HepG2 (cell line): ENCODE measurements around the gene EGLN2. TPM values are rescaled to one million over a fixed set of nuclear protein-coding genes. Genes with fewer than 3 reads are reported as not detected.

ENCODE experiments used
- ARID2 ChIP-seq: sonication (generic); formaldehyde crosslinking; IDR thresholded peaks from 2 replicates; pipeline ENCODE4 v1.8.1; 2022; ENCODE audit warnings: mild to moderate bottlenecking, missing genetic modification reagents, borderline replicate concordance
- CBX2 ChIP-seq, 2 experiments: fragments of 200-600 bp in 1 of 2; sonication (generic); formaldehyde crosslinking in 1 of 2; IDR thresholded peaks; 2 replicates each; pipeline versions ENCODE4 v1.7.0 to v1.8.1; 2018 to 2022; ENCODE audit warnings: low read depth in 2 of 2, low read length in 1 of 2, mild to moderate bottlenecking in 1 of 2, missing genetic modification reagents in 1 of 2
- FOXJ3 ChIP-seq: sonication (generic); formaldehyde crosslinking; IDR thresholded peaks from 2 replicates; pipeline ENCODE4 v1.4.0; 2020; ENCODE audit warnings: missing genetic modification reagents, mild to moderate bottlenecking, borderline replicate concordance
- HOXA7 ChIP-seq: sonication (generic); formaldehyde crosslinking; IDR thresholded peaks from 2 replicates; pipeline ENCODE4 v1.8.1; 2022; ENCODE audit warnings: mild to moderate bottlenecking, missing genetic modification reagents, moderate library complexity
- HOXD1 ChIP-seq: sonication (generic); formaldehyde crosslinking; IDR thresholded peaks from 2 replicates; pipeline ENCODE4 v1.5.0; 2020; ENCODE audit warnings: missing genetic modification reagents
- KLF9 ChIP-seq: IDR thresholded peaks from 2 replicates; pipeline ENCODE4 v1.6.1; 2016; ENCODE audit warnings: low read depth
- MYPOP ChIP-seq: sonication (generic); formaldehyde crosslinking; IDR thresholded peaks from 2 replicates; pipeline ENCODE4 v1.8.1; 2023; ENCODE audit warnings: mild to moderate bottlenecking, moderate library complexity, missing genetic modification reagents
- PRDM10 ChIP-seq: sonication (generic); formaldehyde crosslinking; IDR thresholded peaks from 2 replicates; pipeline ENCODE4 v1.4.0; 2020; ENCODE audit warnings: low read depth, missing genetic modification reagents
- RAD21 ChIP-seq: fragments of 450-650 bp; formaldehyde crosslinking; IDR thresholded peaks from 2 replicates; pipeline ENCODE4 v1.5.0; 2020; ENCODE audit warnings: mild to moderate bottlenecking
- SRSF9 ChIP-seq: fragments of 200-400 bp; formaldehyde crosslinking; IDR thresholded peaks from 2 replicates; pipeline ENCODE4 v1.6.1; 2018; ENCODE audit warnings: borderline replicate concordance, mild to moderate bottlenecking, low read depth, low read length; ENCODE audit not compliant: insufficient read depth, poor library complexity, severe bottlenecking
- TEAD2 ChIP-seq: sonication (generic); formaldehyde crosslinking; IDR thresholded peaks from 2 replicates; pipeline ENCODE4 v1.9.0; 2021; ENCODE audit warnings: missing genetic modification reagents
- ZNF569 ChIP-seq: sonication (generic); formaldehyde crosslinking; IDR thresholded peaks from 2 replicates; pipeline ENCODE4 v1.5.0; 2020; ENCODE audit warnings: mild to moderate bottlenecking, missing genetic modification reagents, moderate library complexity, borderline replicate concordance
- ZNF614 ChIP-seq: IDR thresholded peaks from 2 replicates; pipeline ENCODE4 v1.6.1; 2018; ENCODE audit warnings: missing biosample characterization, missing genetic modification reagents, inconsistent platforms, borderline replicate concordance
- ZNF670 ChIP-seq: sonication (generic); formaldehyde crosslinking; IDR thresholded peaks from 2 replicates; pipeline ENCODE4 v1.8.0; 2022; ENCODE audit warnings: mild to moderate bottlenecking, missing genetic modification reagents, borderline replicate concordance
- ZNF749 ChIP-seq: sonication (generic); formaldehyde crosslinking; IDR thresholded peaks from 2 replicates; pipeline ENCODE4 v1.8.0; 2022; ENCODE audit warnings: mild to moderate bottlenecking, missing genetic modification reagents, moderate library complexity, borderline replicate concordance
- ZNF772 ChIP-seq: sonication (generic); formaldehyde crosslinking; IDR thresholded peaks from 2 replicates; pipeline ENCODE4 v1.5.0; 2020; ENCODE audit warnings: mild to moderate bottlenecking, missing genetic modification reagents
- ZSCAN20 ChIP-seq: sonication (generic); formaldehyde crosslinking; IDR thresholded peaks from 2 replicates; pipeline ENCODE4 v1.4.0; 2020; ENCODE audit warnings: missing genetic modification reagents, mild to moderate bottlenecking, borderline replicate concordance
- ZSCAN31 ChIP-seq: sonication (generic); formaldehyde crosslinking; IDR thresholded peaks from 2 replicates; pipeline ENCODE4 v1.5.0; 2020; ENCODE audit warnings: low read depth, mild to moderate bottlenecking, missing genetic modification reagents
- polyA plus RNA-seq, 8 experiments: library from polyadenylated mRNA; depleted of rRNA in 3 of 8; stranded (reverse) in 7 of 8; unstranded in 1 of 8; fragments of >200 nt; fragmentation: Illumina TruSeq in 4 of 8; extraction: Trizol in 4 of 8; gene quantifications; 2 replicates each; pipeline versions ENCODE4 v1.2.1 to v1.2.3, GENCODE V29; 2011 to 2016; ENCODE audit warnings: low read depth in 4 of 8, missing spikeins in 1 of 8, mixed read lengths in 1 of 8; ENCODE audit not compliant: insufficient read depth in 1 of 8
- total RNA-seq, 5 experiments: library from RNA; depleted of rRNA; stranded (reverse); fragments of >200 nt; fragmentation: Illumina TruSeq; extraction: Trizol; gene quantifications; 2 replicates each; pipeline ENCODE4 v1.2.3, GENCODE V29; 2016; ENCODE audit warnings: low read depth in 1 of 5
- TF ChIP-seq, protein P1 (sequence below): sonication (generic); formaldehyde crosslinking; IDR thresholded peaks from 2 replicates; pipeline ENCODE4 v1.9.0; 2021; ENCODE audit warnings: missing genetic modification reagents, mild to moderate bottlenecking, borderline replicate concordance
- TF ChIP-seq, protein P2 (sequence below): sonication (generic); formaldehyde crosslinking; IDR thresholded peaks from 2 replicates; pipeline ENCODE4 v1.5.1; 2020; ENCODE audit warnings: mild to moderate bottlenecking, moderate library complexity, missing genetic modification reagents

Gene EGLN2
- total and polyA plus RNA-seq, 2 of the 13 experiments (the other 11 are each of a cell fraction or from before 2014, with no cell fraction given): 16.5 to 40.8 TPM

DNA sequence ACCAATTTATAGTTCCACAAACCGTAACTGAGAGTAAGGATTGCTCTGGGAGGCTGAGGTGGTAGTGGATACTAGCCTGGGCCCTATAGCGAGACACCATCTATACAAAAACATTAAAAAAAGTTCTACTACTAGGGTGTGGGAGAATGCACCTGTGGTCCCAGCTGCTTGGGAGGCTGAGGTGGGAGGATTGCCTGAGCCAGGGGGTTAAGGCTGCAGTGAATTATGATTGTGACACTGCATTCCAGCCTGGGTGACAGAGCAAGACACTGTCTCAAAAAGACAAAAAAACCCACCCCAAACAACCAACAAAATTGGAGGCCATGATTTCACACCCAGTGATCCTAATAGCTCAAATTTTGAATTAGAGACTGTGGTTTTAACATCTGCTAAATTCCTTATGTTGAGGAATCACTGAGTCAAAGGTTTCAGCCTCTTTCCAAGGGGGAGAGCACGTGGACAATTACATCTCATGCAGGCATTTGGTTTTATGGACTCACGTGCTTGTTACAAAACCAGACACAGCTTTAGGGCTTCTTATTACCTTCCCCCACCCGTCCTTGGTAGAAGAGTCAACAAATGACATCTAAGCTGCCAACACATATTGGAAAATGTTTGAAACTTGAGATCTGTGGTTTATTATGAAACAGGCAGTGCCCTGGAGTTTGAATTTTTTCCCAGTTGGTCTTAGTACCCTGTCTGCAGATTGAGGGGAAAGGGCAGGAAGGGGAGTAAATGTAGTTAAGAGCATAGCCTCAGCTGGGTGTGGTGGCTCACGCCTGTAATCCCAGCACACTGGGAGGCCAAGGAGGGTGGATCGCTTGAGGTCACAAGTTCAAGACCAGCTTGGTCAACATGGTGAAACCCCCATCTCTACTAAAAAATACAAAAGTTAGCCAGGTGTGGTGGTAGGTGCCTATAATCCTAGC lies 32.8 kb downstream of the EGLN2 start (continued):
- TF ChIP-seq MYPOP (CRISPR knock-in tag) (peak; percentile 50; the same call in 1 of the 2 replicates), KLF9 (CRISPR knock-in tag) (no peak), FOXJ3 (CRISPR knock-in tag) (peak; percentile 90), PRDM10 (CRISPR knock-in tag) (no peak), ZNF569 (CRISPR knock-in tag) (no peak), ZSCAN20 (no peak), ZNF670 (no peak), CBX2 (IDR thresholded peaks at IDR 0.05; ENCODE audit: low read depth, low read length) (no peak), CBX2 (CRISPR knock-in tag; IDR thresholded peaks at IDR 0.05; ENCODE audit: low read depth) (no peak), RAD21 (CRISPR knock-in tag) (no peak), ZNF772 (CRISPR knock-in tag) (peak; percentile 63; the same call in 1 of the 2 replicates), HOXD1 (CRISPR knock-in tag) (peak; percentile 83), ZNF749 (CRISPR knock-in tag) (peak; percentile 82; the same call in 1 of the 2 replicates), SRSF9 (no peak), HOXA7 (CRISPR knock-in tag) (no peak), ZNF614 (CRISPR knock-in tag) (peak; percentile 52), ZSCAN31 (CRISPR knock-in tag) (0 out of 2 replicates have a peak, but pooled peaks have one; percentile 33), TEAD2 (CRISPR knock-in tag) (no peak), ARID2 (no peak)
- TF ChIP-seq, protein P1, sequence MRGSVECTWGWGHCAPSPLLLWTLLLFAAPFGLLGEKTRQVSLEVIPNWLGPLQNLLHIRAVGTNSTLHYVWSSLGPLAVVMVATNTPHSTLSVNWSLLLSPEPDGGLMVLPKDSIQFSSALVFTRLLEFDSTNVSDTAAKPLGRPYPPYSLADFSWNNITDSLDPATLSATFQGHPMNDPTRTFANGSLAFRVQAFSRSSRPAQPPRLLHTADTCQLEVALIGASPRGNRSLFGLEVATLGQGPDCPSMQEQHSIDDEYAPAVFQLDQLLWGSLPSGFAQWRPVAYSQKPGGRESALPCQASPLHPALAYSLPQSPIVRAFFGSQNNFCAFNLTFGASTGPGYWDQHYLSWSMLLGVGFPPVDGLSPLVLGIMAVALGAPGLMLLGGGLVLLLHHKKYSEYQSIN: no peak
- TF ChIP-seq, protein P2, sequence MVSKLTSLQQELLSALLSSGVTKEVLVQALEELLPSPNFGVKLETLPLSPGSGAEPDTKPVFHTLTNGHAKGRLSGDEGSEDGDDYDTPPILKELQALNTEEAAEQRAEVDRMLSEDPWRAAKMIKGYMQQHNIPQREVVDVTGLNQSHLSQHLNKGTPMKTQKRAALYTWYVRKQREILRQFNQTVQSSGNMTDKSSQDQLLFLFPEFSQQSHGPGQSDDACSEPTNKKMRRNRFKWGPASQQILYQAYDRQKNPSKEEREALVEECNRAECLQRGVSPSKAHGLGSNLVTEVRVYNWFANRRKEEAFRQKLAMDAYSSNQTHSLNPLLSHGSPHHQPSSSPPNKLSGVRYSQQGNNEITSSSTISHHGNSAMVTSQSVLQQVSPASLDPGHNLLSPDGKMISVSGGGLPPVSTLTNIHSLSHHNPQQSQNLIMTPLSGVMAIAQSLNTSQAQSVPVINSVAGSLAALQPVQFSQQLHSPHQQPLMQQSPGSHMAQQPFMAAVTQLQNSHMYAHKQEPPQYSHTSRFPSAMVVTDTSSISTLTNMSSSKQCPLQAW (CRISPR knock-in tag): peak; percentile 69; the same call in 1 of the 2 replicates
